SK-N-SH (cell line): ENCODE results near the gene ZMYM3. TPM values are rescaled to one million over a fixed set of nuclear protein-coding genes. Genes with fewer than 3 reads are reported as not detected.

Source experiments
- CTCF ChIA-PET: fragments of 300-600, 350-600 bp; formaldehyde crosslinking; extraction: SDS; loops from one replicate; lab custom pipeline; 2021; lab: Yijun Ruan, JAX
- POLR2A ChIA-PET: fragments of 350-600 bp; sonication (Branson Sonifier 250); formaldehyde crosslinking; extraction: SDS; loops from one replicate; lab custom pipeline; 2020; ENCODE audit warnings: antibody characterized with exemption, inconsistent platforms; lab: Yijun Ruan, JAX
- DNase-seq: peaks from one replicate; pipeline ENCODE4 v3.0.0; 2012
- H2AFZ ChIP-seq: fragments of 200-600 bp; sonication (generic); 2 replicates; pipeline ENCODE4 v1.8.1; 2016; ENCODE audit warnings: antibody characterized with exemption, mild to moderate bottlenecking, low read depth
- H3F3A ChIP-seq: fragments of 200-600 bp; sonication (generic); replicated peaks from 2 replicates; pipeline ENCODE3; 2016; ENCODE audit warnings: antibody characterized with exemption, mild to moderate bottlenecking; ENCODE audit not compliant: insufficient read depth
- H3K27ac ChIP-seq, 2 experiments: fragments of 200-500 bp in 1 of 2; fragments of 200-600 bp in 1 of 2; sonication (Bioruptor generic) in 1 of 2; sonication (generic), shearing (Covaris generic) in 1 of 2; 2 replicates each; pipeline versions ENCODE4 v1.5.1 to v1.6.1; 2014 to 2016; ENCODE audit warnings: low read depth in 2 of 2, inconsistent platforms in 1 of 2, low read length in 1 of 2, mild to moderate bottlenecking in 1 of 2, mixed read lengths in 1 of 2
- H3K27me3 ChIP-seq: fragments of 200-600 bp; sonication (generic), shearing (Covaris generic); 2 replicates; pipeline ENCODE4 v1.6.1; 2016; ENCODE audit warnings: mixed run types; ENCODE audit not compliant: insufficient read depth
- H3K36me3 ChIP-seq, 2 experiments: fragments of 200-500 bp in 1 of 2; fragments of 200-600 bp in 1 of 2; sonication (Bioruptor generic) in 1 of 2; sonication (generic) in 1 of 2; replicated peaks in 1 of 2; 2 replicates each; pipeline versions ENCODE3 to v1.5.1; 2014 to 2016; ENCODE audit warnings: low read length in 1 of 2, mild to moderate bottlenecking in 1 of 2; ENCODE audit not compliant: insufficient read depth in 2 of 2, control insufficient read depth in 1 of 2
- H3K4me1 ChIP-seq, 2 experiments: fragments of 200-500 bp in 1 of 2; fragments of 200-600 bp in 1 of 2; sonication (Bioruptor generic) in 1 of 2; sonication (generic), shearing (Covaris generic) in 1 of 2; 2 replicates each; pipeline versions ENCODE4 v1.5.1 to v1.6.1; 2014 to 2016; ENCODE audit warnings: low read depth in 1 of 2, low read length in 1 of 2, mixed run types in 1 of 2; ENCODE audit not compliant: insufficient read depth in 2 of 2, control insufficient read depth in 1 of 2
- H3K4me2 ChIP-seq: fragments of 200-600 bp; sonication (generic), shearing (Covaris generic); 2 replicates; pipeline ENCODE4 v1.6.1; 2017; ENCODE audit warnings: mixed run types
- H3K4me3 ChIP-seq, 2 experiments: fragments of 200-500 bp in 1 of 2; fragments of 200-600 bp in 1 of 2; sonication (Bioruptor generic) in 1 of 2; sonication (generic), shearing (Covaris generic) in 1 of 2; 2 replicates each; pipeline versions ENCODE4 v1.5.1 to v1.8.1; 2014 to 2016; ENCODE audit warnings: low read depth in 2 of 2, inconsistent platforms in 1 of 2, low read length in 1 of 2, mild to moderate bottlenecking in 1 of 2, mixed read lengths in 1 of 2, moderate library complexity in 1 of 2
- H3K79me2 ChIP-seq: fragments of 200-600 bp; sonication (generic); 2 replicates; pipeline ENCODE4 v1.8.1; 2017; ENCODE audit warnings: mild to moderate bottlenecking; ENCODE audit not compliant: insufficient read depth
- H3K9ac ChIP-seq: fragments of 200-600 bp; sonication (generic); 2 replicates; pipeline ENCODE4 v1.6.1; 2017; ENCODE audit warnings: mixed run types
- H3K9me2 ChIP-seq: fragments of 200-600 bp; sonication (generic); 2 replicates; pipeline ENCODE4 v1.6.1; 2017; ENCODE audit warnings: mixed run types
- H3K9me3 ChIP-seq: fragments of 200-600 bp; sonication (generic); 2 replicates; pipeline ENCODE4 v1.6.1; 2017; ENCODE audit warnings: mixed run types, mild to moderate bottlenecking, moderate library complexity
- H4K20me1 ChIP-seq: fragments of 200-600 bp; sonication (generic); 2 replicates; pipeline ENCODE4 v1.6.1; 2017; ENCODE audit warnings: mild to moderate bottlenecking, mixed run types; ENCODE audit not compliant: insufficient read depth
- EZH2phosphoT487 ChIP-seq: fragments of 200-600 bp; sonication (generic); IDR thresholded peaks from 2 replicates; pipeline ENCODE4 v1.6.1; 2017; ENCODE audit warnings: low read depth, mixed run types, mild to moderate bottlenecking, antibody characterized with exemption, moderate library complexity, borderline replicate concordance
- GABPA ChIP-seq: IDR thresholded peaks from 2 replicates; pipeline ENCODE4 v1.4.0; 2012; ENCODE audit warnings: low read depth, mild to moderate bottlenecking
- GATA2 ChIP-seq: sonication (generic); formaldehyde crosslinking; IDR thresholded peaks from 2 replicates; pipeline ENCODE4 v1.5.0; 2020; ENCODE audit warnings: mild to moderate bottlenecking, missing genetic modification reagents
- MEF2A ChIP-seq: IDR thresholded peaks from 2 replicates; pipeline ENCODE4 v1.4.0; 2012; ENCODE audit warnings: low read depth, borderline replicate concordance
- PBX3 ChIP-seq: IDR thresholded peaks from 2 replicates; pipeline ENCODE4; 2012
- POLR2AphosphoS5 ChIP-seq: IDR thresholded peaks from 2 replicates; pipeline ENCODE4 v1.6.1; 2012; ENCODE audit warnings: low read depth, low read length
- RCOR1 ChIP-seq: fragments of 150-350 bp; IDR thresholded peaks from 2 replicates; pipeline ENCODE4 v1.6.1; 2017; ENCODE audit warnings: antibody characterized with exemption, low read length
- RXRA ChIP-seq: IDR thresholded peaks from 2 replicates; pipeline ENCODE4 v1.4.0; 2012; ENCODE audit warnings: low read depth, mild to moderate bottlenecking, borderline replicate concordance
- SIN3A ChIP-seq: IDR thresholded peaks from 2 replicates; pipeline ENCODE4 v1.6.1; 2012; ENCODE audit warnings: low read depth, mild to moderate bottlenecking, low read length, moderate library complexity, borderline replicate concordance
- TCF12 ChIP-seq: IDR thresholded peaks from 2 replicates; pipeline ENCODE4 v1.4.0; 2012
- TEAD4 ChIP-seq: IDR thresholded peaks from 2 replicates; pipeline ENCODE4 v1.4.0; 2012; ENCODE audit warnings: mild to moderate bottlenecking, borderline replicate concordance; ENCODE audit not compliant: insufficient read depth
- USF1 ChIP-seq: IDR thresholded peaks from 2 replicates; pipeline ENCODE4 v1.4.0; 2012; ENCODE audit warnings: low read depth, borderline replicate concordance
- USF2 ChIP-seq: fragments of 150-350 bp; IDR thresholded peaks from 2 replicates; pipeline ENCODE4 v1.6.1; 2017; ENCODE audit warnings: antibody characterized with exemption, low read length, low read depth, borderline replicate concordance
- YY1 ChIP-seq: IDR thresholded peaks from 2 replicates; pipeline ENCODE4 v1.4.0; 2012; ENCODE audit warnings: low read depth, mild to moderate bottlenecking
- WGBS: methylation state at CpG from one replicate; pipeline ENCODE4 v1.1.6; 2017; ENCODE audit warnings: low lambda C conversion rate; 5-methylcytosine and 5-hydroxymethylcytosine counted together
- polyA plus RNA-seq, 3 experiments: library from polyadenylated mRNA; depleted of rRNA; stranded (reverse); fragments of >200 nt; gene quantifications; 2 replicates each; pipeline ENCODE4 v1.2.3, GENCODE V29; 2012
- TF ChIP-seq, protein P1 (sequence below): IDR thresholded peaks from 2 replicates; pipeline ENCODE4 v1.4.0; 2012; ENCODE audit warnings: low read depth
- TF ChIP-seq, protein P2 (sequence below): fragments of 150-350 bp; IDR thresholded peaks from 2 replicates; pipeline ENCODE4 v1.6.1; 2016; ENCODE audit warnings: mild to moderate bottlenecking, low read depth, low read length
- TF ChIP-seq, protein P3 (sequence below): IDR thresholded peaks from 2 replicates; pipeline ENCODE4 v1.6.1; 2012; ENCODE audit warnings: mild to moderate bottlenecking, low read depth, low read length, moderate library complexity

The ZMYM3 gene
- polyA plus RNA-seq, 1 of the 3 experiments (the other 2 are of a cell fraction), result 30.4 TPM

DNA sequence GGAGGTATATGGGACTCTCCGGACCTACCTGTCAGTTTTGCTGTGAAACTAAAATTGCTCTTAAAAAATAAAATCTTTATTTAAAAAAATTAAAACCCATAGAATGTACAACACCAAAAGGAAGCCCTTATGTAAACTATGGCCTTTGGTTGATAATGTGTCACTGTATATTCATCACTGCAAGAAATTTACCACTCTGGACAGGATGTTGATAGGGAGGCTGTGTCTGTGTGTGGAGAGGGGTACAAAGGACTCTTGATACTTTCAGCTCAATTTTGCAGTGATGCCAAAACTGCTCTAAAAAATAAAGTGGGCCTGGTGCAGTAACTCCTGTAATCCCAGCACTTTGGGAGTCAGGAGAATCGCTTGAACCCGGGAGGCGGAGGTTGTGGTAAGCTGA, 2.9 kb upstream of the ZMYM3 start (continued):
- TF ChIP-seq USF2, result no peak
- TF ChIP-seq PBX3, result no peak
- TF ChIP-seq, protein P1, sequence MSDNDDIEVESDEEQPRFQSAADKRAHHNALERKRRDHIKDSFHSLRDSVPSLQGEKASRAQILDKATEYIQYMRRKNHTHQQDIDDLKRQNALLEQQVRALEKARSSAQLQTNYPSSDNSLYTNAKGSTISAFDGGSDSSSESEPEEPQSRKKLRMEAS, result no peak
- no peak for TF ChIP-seq RXRA
- TF ChIP-seq RCOR1, result no peak
- no peak for TF ChIP-seq MEF2A
- TF ChIP-seq POLR2AphosphoS5, result no peak
- TF ChIP-seq YY1, result no peak
- no peak for TF ChIP-seq TEAD4

DNA sequence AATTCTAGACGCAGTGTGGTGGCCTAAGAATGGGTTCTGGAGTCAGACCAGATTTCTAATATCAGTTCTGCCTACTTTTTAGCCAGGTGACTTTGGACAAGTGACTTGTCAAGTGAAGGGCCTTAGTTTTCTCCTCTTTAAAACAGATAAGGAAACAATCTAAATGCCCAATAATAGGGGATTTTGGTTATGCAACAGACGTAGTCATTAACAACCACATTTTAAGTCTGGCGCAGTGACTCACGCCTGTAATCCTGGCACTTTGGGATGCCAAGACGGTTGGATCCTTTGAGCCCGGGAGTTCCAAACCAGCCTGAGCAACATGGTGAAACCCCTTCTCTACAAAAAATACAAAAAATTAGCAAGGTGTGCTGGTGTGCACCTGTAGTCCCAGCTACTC, 2.1 kb upstream of the ZMYM3 start:
- Histone ChIP-seq H3K9me2 (no peaks in the 10 kb centered on the region), H4K20me1 (no peaks in the 10 kb centered on the region), H3K79me2 (peaks cover 16% of the 10 kb centered on the region), H3K9me3 (no peaks in the 10 kb centered on the region), H3K27ac (no peak overlapping the region; a peak in 1 of 4 replicates), H3K27me3 (peaks cover 2% of the 10 kb centered on the region; the same call in 1 of the 2 replicates), H3K4me3 (no peak overlapping the region)
- TF ChIP-seq, protein P2, sequence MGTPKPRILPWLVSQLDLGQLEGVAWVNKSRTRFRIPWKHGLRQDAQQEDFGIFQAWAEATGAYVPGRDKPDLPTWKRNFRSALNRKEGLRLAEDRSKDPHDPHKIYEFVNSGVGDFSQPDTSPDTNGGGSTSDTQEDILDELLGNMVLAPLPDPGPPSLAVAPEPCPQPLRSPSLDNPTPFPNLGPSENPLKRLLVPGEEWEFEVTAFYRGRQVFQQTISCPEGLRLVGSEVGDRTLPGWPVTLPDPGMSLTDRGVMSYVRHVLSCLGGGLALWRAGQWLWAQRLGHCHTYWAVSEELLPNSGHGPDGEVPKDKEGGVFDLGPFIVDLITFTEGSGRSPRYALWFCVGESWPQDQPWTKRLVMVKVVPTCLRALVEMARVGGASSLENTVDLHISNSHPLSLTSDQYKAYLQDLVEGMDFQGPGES, result no peak
- TF ChIP-seq MEF2A (no peak), GABPA (no peak), USF1 (no peak), EZH2phosphoT487 (no peak), SIN3A (no peak), GATA2 (no peak), TEAD4 (no peak), PBX3 (no peak), TCF12 (no peak)
- TF ChIP-seq, protein P3, sequence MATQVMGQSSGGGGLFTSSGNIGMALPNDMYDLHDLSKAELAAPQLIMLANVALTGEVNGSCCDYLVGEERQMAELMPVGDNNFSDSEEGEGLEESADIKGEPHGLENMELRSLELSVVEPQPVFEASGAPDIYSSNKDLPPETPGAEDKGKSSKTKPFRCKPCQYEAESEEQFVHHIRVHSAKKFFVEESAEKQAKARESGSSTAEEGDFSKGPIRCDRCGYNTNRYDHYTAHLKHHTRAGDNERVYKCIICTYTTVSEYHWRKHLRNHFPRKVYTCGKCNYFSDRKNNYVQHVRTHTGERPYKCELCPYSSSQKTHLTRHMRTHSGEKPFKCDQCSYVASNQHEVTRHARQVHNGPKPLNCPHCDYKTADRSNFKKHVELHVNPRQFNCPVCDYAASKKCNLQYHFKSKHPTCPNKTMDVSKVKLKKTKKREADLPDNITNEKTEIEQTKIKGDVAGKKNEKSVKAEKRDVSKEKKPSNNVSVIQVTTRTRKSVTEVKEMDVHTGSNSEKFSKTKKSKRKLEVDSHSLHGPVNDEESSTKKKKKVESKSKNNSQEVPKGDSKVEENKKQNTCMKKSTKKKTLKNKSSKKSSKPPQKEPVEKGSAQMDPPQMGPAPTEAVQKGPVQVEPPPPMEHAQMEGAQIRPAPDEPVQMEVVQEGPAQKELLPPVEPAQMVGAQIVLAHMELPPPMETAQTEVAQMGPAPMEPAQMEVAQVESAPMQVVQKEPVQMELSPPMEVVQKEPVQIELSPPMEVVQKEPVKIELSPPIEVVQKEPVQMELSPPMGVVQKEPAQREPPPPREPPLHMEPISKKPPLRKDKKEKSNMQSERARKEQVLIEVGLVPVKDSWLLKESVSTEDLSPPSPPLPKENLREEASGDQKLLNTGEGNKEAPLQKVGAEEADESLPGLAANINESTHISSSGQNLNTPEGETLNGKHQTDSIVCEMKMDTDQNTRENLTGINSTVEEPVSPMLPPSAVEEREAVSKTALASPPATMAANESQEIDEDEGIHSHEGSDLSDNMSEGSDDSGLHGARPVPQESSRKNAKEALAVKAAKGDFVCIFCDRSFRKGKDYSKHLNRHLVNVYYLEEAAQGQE, result no peak
- TF ChIP-seq, protein P1, result no peak
- TF ChIP-seq, all 33 proteins: peak for 0
- 58% methylated on average over 6 of the region's 6 CpGs for WGBS
- Histone ChIP-seq H3F3A (peaks cover 6% of the 10 kb centered on the region), H3K36me3 (no peaks in the 10 kb centered on the region), H3K4me1 (peaks cover 9 to 12% of the 10 kb centered on the region in 2 experiments; a peak in 2 of 4 replicates), H3K9ac (no peak overlapping the region), H2AFZ (0 out of 2 replicates have a peak overlapping the region, but pooled peaks have one; percentile 32), H3K4me2 (peak overlapping the region; percentile 96; the same call in 1 of the 2 replicates)
- ChIA-PET POLR2A (no interaction called here), CTCF (no interaction called here)
- no peak for DNase-seq
